GM21529 (cell line): Measurements from ENCODE around the gene CLCA2.

Source experiments
- ATAC-seq: cut with Tn5 transposase; IDR thresholded peaks from one replicate; pipeline ENCODE4 v1.9.1; 2021; ENCODE audit not compliant: unreplicated experiment

Gene CLCA2, protein sequence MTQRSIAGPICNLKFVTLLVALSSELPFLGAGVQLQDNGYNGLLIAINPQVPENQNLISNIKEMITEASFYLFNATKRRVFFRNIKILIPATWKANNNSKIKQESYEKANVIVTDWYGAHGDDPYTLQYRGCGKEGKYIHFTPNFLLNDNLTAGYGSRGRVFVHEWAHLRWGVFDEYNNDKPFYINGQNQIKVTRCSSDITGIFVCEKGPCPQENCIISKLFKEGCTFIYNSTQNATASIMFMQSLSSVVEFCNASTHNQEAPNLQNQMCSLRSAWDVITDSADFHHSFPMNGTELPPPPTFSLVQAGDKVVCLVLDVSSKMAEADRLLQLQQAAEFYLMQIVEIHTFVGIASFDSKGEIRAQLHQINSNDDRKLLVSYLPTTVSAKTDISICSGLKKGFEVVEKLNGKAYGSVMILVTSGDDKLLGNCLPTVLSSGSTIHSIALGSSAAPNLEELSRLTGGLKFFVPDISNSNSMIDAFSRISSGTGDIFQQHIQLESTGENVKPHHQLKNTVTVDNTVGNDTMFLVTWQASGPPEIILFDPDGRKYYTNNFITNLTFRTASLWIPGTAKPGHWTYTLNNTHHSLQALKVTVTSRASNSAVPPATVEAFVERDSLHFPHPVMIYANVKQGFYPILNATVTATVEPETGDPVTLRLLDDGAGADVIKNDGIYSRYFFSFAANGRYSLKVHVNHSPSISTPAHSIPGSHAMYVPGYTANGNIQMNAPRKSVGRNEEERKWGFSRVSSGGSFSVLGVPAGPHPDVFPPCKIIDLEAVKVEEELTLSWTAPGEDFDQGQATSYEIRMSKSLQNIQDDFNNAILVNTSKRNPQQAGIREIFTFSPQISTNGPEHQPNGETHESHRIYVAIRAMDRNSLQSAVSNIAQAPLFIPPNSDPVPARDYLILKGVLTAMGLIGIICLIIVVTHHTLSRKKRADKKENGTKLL

DNA sequence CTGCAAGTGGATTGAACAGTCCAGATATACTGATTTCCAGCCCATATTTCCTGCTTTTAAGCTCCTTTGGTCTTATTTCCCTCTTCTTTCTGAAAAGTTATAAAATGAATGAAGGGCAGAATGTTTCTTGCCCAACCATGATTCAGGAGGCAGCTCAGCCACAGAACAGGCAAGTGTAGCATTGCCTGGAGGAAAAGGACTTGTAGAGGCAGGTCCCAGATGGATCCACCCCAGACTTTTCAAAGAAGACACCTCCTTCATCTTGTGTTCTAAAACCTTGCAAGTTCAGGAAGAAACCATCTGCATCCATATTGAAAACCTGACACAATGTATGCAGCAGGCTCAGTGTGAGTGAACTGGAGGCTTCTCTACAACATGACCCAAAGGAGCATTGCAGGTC lies at the start of gene CLCA2:
Gene CLCA2 (plus strand): TSS at position 299 of the 400 bp plus-strand sequence. CDS start 77 bp downstream, at position 376.
- ATAC-seq, result no peak

DNA sequence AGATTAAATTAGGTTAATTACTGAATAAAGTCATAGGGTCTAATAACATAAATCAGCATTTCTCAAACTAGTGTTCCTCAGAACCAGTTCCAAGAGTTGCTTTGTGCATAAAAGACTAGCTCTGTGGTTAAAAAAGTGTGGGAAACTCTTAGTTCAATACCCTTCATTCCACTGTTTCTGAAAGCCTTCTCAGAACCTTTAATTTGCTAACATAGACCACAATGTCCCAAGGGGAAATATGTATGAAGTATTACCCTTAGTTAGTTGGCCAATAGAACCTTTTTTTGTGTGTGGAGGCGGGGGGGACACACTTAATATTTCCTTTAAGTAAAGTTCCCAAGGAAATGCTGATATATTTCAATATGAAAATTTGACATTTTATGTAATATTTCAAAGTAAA lies 48.3 kb upstream of the CLCA2 start:
- ATAC-seq, result no peak

DNA sequence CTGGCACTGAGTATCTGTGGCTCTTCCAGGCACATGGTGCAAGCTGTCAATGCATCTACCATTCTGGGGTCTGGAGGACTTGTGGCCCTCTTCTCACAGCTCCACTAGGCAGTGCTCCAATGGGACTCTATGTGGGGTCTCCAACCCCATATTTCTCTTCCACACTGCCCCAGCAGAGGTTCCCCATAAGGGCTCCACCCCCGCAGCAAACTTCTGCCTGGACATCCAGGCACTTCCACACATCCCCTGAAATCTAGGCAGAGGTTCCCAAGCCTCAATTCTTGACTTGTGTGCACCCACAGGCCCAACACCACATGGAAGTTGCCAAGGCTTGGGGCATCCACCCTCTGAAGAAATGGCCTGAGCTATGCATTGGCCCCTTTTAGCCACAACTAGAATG lies 46.6 kb upstream of the CLCA2 start:
- ATAC-seq, result no peak

DNA sequence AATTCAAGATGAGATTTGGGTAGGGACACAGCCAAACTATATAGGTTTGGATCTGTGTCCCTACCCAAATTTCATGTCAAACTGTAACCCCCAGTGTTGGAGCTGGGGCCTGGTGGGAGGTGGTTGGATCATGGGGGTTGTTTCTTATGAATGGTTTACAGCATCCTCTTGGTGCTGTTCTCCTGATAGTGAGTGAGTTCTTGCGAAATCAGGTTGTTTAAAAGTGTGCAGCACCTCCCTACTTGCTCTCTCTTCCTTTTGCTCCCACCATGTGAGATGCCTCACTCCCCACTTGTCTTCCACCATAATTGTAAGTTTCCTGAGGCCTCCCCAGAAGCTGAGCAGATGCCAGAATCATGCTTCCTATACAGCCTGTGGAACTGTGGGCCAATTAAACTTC lies 45.2 kb upstream of the CLCA2 start:
- no peak for ATAC-seq

DNA sequence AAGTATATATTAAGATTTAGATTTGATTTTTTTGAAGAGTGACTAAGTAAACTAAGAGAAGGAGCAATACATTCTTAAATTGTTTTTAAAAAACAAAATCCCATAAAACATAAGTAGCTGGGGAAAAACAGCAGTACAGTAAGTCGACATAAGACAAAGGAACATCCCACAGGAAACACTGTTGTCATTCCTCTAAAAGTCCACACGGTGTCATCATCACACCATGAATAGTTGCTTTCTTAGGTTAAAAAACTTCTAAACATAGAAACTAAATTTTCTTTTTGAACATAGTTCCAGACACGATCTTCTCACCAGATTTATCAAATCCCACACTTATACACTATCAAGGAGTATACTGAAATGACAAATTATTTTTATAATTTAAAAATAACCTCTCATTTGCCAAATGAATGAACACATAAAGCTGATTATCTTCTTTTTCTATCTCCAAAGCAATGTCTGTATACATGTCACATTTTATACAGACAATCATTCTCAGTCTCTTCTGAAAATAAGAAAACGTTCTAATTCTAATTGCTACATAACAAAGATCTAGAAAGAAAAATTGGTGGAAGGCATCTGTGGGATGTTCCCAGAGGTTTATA lies 43.6 kb upstream of the CLCA2 start:
- ATAC-seq, result peak; percentile 81

DNA sequence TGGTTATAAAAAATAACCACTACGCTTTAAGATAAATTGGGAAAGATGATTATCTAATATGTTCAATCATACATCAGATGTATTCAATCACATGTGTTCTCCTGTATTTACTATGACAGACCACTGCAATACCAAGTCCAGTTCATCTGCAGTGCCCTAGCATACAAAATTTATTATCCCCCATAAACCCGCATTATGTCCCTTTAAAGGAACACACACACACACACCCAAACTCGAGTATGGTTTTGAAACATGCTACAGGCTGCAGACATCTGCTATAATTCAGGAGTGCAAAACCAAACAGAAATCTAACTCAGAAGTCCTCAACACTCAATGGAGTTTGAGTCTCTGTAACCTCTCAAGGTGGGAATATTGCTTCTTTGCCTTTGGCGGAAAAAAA lies 42.7 kb upstream of the CLCA2 start:
- no peak for ATAC-seq

DNA sequence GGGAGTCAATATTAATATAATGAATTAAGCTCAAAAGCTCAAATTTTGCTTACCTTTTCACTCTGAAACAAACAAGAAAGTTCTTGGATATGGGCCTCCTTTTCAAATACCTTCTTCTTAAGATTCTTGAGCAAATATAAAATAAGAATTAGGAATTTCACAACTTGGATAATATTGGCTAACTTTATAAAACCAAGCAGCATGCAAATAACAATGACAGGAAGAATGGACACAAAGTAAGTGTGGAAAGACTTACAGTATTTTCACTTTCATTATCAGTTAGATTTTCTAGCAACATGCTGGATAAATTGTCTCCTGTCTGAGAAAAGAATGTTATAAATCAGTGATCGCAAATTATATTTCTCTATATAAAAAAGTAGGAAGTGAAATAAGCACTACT lies 41.1 kb upstream of the CLCA2 start:
- ATAC-seq, result peak; percentile 62

DNA sequence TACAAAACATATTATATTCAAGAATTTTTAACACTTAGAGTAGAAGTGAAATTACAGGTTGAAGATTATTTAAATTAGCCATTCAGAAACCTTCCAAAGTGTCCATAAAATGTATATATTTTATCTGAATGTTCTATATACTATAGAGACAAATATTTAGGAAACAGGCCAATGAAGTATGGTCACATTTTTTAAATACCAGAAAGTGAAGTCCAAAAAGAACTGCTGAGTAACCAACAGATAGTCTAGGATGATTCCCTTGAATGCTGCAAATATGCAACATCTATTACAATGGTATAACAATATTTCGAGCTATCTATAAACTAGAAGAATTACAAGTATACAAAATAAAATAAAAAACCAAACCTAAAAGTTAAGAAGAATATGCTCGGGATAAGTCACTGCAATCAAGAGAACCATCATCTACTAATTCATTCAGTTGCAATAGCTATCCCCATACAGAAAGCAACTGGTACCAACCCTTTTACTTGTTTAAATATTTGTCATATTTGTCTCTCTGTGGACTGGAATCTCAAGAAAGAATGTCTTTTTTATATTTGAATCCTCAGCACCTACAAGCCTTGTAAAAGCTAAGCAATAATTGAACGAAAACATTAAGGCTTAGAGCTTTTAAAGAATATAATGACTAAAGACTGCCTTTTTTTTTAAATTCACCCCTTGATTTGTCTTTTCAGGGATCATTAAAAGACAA lies 35.9 kb upstream of the CLCA2 start:
- no peak for ATAC-seq

DNA sequence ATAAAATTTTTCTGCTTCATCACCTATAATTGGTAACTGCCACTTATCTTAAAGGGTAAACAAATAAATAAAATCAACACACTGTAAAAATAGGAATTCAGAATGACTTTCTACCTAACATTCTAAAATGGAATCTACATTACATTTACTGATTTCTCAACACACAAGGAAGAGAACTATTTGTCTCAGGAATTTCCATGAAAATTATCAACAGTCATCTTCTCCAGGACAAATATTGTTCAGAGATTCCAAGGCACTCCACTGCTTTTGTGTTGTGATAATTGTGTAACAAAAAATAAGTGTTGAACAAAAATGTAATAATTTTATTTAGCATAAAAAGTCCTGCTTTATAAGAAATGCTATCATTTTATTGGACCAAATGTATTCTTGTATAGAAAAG lies 35.2 kb upstream of the CLCA2 start:
- ATAC-seq, result no peak

DNA sequence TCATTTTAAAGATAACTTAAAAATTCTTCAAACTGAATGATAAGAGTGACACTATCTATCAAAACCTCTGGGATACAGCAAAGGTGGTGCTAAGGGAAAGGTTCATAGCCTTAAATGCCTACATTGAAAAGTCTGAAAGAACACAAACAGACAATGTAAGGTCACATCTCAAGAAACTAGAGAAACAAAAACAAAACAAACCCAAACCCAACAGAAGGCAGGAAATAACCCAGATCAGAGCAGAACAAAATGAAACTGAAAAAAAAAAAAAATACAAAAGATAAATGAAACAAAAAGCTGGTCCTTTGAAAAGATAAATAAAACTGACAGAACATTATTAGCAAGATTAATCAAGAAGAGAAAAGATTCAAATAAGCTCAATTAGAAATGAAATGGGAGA lies 34.7 kb upstream of the CLCA2 start:
- ATAC-seq, result peak; percentile 93

DNA sequence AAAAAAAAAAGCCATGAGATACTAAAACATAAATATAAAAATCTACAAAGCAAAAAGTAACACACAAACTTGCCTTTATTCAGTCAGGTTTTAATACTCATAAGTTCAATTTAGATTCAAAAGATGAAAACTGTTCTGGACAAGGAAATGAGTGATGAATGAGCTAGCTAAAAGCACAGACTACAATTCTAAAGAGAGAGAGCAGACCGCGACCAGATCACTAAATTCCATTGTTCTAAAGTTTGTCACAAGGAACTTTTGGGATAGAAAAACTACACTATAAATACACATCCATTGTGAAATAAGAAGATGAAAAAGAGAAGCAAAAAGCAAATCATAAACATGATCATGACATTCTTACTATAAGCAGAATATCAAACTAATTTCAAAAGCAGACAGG lies 29.6 kb upstream of the CLCA2 start:
- ATAC-seq, result no peak

DNA sequence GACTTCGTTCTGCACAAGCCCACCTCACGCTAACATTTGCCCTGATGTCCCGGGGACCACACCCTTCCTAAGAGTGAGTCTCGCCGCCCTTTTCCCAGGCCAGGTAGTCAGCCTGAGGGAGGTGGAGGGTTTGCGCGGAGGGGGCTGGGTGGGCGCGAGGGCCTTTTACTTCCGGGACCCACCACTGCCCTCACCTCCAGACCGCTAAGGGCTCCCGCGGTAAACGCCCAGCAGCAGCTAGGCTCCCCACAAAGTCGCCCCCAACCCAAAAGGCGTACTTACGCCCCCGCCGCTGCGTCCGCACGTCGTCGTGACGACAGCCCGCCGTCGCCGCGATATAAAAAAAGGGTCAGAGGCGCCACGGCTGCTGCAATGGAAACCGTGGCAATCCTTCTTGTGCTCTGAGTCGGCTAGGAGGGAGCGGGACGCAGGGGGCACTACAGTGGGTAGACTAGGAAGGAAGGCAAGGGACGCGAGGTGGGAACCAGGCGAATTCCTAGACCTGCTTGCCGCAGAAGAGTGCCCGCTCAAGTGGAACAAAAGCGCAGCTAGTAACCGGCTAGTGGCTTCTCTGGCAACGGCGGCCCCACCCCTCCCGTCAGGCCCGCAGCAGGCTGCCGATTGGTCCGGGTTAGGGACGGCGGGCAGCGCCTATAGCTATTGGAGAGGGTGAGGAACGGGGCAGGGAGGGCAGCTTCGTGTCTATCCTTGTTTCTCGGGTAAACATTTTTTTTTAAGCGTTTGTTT lies 28.0 kb upstream of the CLCA2 start, which contains the start of gene ODF2L:
Gene ODF2L (minus strand): TSS at position 573 of the 747 bp plus-strand sequence. CDS start 9,296 bp downstream, outside the sequence.
- ATAC-seq, result peak; percentile 100

DNA sequence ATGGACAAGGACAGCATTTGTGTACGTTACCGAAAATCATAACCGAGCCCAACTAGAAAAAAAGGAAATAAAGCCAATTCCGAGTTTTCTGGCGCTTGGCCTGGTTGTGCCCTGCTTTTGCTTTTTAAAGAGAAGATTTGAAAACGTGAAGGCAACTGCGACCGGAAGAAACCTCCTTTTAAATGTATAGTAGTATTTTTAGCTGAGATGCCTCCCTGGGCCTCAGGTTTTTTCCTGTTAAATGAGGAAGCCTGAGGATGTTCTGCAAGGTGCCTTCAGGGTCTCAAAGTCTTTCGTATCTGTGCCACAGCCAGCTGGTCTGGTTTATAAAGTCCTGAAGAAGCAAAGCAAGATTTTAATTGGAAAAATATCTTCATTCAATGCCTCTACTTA lies 27.5 kb upstream of the CLCA2 start:
- ATAC-seq, result peak; percentile 28

DNA sequence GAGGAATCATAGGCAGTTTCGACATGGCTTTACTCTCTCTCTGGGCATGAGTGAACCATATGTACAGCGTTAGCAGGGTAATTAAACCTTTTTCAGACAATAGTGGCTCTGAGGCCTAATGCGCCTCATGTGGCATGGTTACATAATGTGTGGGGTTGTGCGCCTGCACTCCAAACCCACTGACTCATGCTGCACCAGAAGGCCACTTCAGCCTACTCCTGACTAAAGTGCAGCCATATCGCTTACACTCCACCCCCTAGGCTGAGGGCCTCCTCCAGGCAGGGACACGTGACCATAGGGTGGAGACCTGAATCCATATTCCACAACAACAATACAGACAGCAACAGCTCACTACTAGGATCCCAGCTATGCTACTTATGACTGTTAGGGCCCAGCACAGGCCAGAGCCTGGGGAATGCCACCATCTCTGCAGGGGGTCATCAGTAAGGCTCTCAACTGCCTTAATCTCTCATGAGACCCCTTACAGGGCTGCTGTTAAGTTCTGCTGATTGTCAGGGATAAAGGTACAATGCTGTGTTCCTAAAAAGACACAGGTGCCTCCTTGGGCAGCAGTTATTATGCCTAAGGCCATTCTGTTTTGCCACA lies 14.5 kb upstream of the CLCA2 start:
- ATAC-seq, result no peak

DNA sequence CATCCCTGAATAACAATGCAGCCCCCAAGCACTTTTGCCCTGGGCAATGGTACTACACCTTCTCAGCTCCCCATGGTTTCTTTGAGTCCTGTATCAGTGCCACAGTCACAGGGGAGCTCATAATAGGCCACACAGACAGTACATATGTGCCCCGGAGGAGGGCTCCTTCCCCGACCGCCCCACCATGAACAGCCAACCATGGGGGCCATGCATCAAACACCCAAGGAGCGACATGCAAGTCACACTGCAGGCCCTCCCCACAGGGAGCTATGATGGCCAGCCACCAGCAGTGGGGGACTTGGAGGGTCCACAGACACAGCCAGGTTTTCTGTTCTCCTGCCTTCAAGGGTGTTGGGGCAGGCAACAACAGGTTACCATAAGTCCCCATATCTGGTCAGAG lies 13.1 kb upstream of the CLCA2 start:
- no peak for ATAC-seq

DNA sequence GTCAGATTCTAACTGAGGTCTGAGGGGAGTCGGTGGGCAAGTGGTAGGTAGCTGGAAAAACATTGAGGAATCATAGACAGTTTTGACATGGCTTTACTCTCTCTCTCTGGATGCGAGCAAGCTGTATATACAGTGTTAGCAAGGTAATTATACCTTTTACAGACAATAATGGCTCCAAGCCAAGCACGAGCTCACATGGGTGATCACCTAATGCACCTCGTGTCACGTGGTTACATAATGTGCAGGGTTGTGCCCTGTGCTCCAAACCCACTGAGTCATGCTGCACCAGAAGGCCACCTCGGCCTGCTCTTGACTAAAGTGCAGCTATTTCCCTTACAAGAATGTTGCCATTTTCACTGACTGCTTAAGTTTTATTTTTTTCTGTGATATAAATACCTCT lies 7.6 kb upstream of the CLCA2 start:
- ATAC-seq, result no peak

DNA sequence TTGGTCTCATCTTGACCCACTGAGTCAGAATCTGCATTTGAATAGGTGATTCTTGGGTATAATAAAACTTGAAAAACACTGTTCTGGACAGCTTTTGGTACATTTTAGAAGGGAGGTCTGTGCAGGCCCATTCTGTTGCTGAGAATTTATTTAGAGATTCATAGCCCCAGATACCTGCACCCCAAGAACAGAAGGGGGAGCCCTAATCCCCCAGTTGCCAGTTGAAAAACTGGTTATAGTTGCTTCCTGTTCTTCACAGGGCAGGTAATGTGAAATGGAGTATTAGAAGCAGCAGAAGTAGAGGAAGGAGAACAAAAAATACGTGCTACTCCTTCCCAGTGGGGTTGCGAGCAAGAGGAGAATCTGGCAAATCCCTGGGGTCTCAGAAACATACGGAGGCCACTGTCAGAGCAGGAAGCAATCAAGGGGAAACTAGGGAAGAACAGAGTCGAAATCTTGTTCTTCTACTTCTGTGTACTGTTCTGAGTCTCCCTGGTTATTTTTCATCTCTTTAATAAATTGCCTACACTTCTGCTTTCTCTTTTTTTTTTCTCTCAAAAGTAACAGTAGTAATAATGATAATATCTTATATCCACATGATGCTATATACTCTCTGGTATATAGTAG lies 4.6 kb upstream of the CLCA2 start:
- peak; percentile 96 for ATAC-seq

DNA sequence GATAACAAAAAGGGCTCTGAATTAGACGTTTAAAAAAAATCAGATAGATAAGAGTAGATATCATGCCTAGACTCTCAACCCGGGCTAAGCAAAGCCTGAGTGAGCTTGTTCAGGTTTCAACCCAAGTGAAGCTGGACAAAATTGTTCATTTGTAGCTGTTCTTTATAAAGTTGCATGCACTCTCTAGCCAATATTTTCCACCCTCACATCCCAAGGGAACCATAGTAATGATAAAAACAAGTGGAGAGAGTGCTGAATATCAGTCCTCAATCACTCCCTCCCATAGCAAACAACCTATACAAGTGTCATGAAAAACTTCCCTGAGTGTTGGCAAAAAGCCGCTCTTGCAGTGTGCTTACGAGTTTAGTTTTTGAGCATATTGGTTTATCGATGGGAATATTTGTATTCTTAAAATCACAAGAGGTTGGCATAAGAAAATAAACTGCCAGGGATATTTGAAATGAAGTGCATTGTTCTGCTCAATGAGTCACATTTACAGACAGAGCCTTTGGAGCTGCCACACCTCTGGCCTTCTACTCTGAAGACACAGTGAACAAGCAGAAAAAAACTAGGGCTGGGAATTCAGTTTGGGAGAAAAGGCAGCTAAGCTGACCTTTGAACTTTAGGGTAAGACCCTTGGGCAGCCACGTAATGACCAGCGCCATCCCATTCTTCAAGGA lies 2.2 kb upstream of the CLCA2 start:
- ATAC-seq, result no peak

DNA sequence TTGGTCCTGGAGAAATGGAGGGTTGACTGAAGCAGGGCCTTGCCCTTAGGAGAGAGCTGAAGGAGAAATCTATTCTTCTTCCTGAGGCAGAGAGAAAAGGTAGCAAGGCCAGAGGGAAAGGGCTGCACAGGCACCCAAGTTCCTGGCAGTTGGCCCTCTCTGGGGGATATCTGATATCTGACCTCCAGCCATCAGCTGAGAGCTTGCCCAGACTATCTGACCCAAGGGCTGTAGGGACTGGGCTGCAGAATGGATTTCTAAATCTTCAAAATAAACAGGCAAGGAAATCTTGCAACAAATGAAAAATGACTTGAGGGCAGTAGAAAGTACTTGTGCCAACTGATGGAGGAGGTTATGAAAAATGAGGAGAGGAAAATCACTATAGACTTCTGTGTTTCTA lies 498 bp upstream of the CLCA2 start:
- no peak for ATAC-seq
